ENCODE data around the gene INSIG1.

INSIG1 gene

DNA sequence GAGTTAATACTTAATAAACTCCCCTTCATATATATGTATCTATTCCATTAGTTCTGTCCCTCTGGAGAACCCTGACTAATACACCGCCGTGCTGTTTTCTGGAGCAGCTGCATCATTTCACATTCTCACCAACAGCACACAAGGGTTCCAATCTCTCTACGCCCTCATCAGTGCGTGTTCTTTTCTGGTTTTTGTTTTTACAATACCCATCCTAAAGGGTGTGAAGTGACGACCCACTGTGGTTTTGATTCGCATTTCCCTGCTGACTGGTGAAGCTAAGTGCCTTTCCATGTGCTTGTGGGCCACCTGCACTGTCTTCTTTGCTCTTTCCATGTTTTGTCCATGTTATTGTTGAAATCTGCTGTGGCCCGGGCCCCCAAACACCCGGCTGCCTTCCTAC is 11.0 kb upstream of the INSIG1 start:
- no peak for DNase-seq

DNA sequence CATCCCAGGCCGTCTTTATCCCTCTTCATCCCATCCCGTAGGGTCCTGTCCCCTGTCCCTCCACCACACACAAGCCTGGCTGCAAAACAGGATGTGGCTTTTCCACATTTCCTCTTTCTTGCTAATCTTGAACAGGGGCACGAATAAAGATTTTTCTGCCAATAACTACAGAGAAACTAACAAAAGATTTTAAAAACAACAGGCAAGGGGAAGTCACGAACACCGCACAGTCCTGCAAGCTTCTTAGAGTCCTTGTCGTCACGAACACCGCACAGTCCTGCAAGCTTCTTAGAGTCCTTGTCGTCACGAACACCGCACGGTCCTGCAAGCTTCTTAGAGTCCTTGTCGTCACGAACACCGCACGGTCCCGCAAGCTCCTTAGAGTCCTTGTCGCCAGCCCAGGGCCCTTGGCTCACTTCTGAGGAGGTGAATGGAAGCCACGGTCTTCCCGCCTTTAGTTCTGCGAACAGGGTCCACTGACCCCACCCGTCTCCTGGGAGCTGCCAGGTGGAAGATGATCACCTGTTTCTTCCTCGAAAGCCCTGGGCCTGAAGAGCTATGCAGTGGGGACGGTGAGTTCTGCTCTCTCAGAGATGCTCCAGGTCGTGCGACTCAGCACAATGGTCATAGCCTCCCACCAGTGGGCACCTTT is 10.3 kb upstream of the INSIG1 start:
- DNase-seq: no peak

DNA sequence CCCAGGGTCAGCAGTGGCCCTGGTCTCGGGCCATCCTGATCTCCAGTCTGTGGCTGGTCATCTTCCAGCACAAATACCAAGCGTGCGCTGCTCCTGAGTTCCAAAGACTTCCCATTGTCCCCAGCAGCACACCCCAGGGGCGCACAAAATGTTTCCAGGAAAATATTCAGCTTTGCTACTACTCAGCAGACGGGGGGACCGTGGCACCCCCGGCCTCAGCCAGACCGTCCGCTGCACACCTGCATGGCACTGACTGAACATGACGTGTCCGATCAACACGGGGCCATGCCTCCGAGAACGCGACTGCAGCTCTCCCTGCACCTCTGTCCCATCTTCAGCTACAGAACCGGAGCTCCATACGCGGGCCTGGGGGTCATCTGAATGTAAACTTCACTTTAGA is 9.6 kb upstream of the INSIG1 start:
- no peak for DNase-seq

DNA sequence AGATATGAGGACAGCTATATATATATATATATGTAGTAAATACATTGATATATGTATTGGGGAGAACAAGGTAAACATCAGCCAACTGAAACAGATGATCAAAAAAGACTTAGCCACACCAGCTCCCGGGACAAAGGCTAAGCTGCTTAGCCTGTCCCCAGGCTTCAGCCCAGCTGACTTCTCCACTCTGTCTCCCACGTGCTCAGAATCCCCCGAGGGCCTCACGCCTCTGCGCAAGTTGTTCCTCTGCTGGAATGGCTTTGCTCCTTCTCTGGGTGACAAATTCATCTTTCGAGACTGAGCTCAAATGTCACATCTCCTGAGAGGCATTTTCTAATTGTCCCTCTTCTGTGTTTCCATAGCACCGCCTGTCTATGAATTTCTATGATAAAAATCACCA is 8.6 kb upstream of the INSIG1 start:
- DNase-seq: no peak

DNA sequence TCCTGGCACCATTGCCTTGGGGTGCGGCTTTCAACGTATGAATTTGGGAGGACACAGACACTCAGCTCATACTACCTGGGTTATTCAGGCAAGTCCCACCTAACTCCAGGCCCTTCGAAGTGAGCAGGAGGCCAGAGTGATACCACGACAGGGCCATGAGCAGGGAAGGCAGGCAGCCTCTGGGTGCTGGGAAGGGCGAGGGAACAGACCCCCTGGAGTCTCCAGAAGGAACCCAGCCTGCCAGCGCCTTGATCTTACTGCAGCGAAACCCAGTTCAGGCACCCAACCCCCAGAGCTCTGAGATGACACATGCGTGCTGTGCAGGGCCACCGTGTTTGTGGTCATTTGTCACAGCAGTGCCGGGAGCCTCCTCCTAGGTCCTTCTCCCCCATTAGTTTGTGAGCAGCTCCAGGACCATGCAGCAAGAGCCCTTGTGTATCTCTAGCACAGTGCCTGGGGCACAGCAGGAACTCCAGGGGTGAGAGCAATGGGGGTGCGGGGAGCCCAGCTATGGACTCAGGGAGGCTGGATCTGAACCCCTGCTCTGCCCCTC is 7.7 kb upstream of the INSIG1 start:
- no peak for DNase-seq

DNA sequence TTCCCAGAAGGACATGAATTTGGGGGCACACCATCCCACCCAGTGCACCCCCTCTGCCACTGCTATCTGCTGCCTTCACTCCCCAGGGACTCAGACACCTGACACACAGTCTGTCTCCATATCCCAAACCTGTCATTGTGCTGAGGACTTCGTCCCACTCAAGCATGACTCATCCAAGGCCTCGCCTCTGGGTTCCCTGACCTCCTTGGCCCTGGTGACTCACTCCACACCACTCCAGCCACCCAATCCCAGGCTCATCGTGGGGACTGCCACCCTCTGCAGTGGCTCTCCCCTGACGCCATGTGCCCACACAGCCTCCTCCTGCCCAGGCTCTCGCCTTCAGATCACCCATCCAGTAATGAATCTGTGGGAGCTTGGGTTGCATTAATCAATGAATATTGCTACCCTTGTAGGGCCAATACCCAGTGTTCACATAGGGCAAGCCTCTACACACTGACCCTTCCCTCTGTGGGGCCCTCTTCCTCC is 6.6 kb upstream of the INSIG1 start:
- no peak for DNase-seq

DNA sequence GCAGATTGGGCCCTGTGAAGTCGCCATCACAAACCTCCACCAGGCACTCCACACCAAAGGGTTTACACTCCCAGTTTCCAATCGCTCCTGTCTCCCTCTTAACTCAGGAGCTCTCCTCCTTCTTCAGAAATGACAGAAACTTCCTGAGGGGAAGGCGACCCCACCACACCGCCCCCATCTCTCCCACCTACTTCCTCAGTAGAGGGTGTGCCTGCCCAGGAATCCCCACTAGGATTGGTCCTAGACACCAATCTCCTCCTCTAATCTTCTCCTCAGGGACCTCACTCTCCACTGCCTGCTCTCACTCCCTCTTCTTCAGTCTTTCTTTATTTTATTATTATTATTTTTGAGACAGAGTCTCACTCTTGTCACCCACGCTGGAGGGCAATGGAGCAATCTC is 5.9 kb upstream of the INSIG1 start:
- DNase-seq: no peak

DNA sequence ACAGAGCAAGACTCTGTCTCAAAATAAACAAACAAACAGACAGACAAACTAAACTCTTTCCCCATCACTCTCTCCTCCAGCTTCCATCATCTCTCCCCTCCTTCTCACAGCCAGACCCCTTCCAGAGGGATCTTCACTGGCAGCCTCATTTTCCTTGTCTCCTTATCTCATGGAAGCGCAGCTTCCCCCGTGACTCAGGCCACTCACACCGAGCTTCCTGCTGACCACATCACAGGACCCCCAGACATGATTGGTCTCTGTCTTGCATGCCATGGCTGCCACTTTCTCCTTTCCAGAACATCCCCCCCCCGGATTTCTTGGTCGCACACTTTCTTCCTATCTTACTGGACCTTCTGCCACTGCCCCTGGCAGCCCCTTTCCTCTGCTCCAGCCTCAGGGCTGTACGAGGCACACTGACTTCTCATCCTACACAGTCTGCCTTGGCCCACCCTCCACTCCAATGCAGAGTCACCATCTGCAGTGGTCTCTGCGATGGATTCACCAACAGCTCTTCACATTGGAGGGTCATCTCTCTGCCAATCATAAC is 4.9 kb upstream of the INSIG1 start:
- DNase-seq: no peak

DNA sequence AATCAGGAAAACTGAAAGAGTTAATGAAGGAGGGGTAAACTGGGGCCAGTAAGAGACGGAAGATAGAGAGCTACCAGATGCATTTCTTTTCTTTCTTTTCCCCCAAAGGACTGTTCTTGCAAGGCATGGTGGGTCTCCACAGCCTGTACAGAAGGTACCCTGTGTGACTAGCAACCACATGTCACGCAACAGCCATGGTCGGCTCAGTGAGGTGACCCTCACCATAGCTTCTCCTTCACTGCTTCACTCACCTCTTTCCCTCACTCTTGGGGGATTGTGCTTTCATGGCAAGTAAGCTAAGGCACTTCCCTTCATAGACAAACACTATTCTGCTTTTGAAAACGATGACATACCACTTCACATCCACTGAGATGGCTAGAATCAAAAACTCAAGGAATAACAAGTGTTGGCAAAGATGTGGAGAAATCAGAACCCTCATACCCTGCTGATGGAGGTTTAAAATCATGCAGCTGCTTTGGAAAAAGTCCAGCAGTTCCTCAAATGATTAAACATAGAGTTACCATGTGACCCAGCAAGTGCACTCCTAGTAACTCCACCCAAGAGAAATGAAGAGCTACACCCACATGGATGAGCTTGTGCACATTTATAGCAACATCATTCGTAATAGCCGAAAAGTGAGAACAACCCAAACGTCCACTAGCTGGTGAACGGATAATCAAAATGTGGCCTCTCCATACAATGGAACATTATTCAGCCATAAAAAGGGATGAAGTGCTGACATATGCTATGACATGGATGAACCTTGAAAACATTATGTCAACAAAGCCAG is 3.8 kb upstream of the INSIG1 start:
- no peak for DNase-seq

DNA sequence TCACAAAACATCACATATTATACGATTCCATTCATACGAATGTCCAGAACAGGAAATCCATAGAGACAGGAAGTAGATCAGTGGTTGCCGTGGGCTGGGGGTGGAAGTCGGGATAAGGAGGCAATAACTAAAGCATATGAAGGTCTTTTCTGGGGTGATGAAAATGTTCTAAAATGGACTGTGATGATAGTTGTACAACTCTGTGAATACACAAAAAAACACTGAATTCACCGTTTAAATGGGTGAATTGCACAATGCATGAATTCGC is 3.2 kb upstream of the INSIG1 start:
- DNase-seq: no peak

DNA sequence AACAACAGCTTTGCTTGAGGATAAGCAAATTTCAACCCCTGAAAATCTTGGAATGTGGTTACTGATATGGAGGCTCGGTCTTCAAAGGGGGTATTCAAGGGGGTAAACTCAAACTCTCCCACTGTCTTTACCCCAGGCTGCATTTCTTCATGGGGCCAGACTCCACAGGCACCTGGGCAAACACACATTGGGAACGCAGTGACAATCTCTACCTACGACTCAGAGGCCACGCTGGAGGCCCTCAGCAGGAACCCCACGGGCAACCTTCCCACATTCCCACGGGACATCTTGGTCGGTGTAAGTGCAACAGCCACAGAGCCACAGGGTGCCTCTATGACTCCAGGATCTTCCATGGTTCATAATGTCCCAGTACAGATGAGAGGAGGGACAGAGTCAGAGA is 2.2 kb upstream of the INSIG1 start:
- no peak for DNase-seq

DNA sequence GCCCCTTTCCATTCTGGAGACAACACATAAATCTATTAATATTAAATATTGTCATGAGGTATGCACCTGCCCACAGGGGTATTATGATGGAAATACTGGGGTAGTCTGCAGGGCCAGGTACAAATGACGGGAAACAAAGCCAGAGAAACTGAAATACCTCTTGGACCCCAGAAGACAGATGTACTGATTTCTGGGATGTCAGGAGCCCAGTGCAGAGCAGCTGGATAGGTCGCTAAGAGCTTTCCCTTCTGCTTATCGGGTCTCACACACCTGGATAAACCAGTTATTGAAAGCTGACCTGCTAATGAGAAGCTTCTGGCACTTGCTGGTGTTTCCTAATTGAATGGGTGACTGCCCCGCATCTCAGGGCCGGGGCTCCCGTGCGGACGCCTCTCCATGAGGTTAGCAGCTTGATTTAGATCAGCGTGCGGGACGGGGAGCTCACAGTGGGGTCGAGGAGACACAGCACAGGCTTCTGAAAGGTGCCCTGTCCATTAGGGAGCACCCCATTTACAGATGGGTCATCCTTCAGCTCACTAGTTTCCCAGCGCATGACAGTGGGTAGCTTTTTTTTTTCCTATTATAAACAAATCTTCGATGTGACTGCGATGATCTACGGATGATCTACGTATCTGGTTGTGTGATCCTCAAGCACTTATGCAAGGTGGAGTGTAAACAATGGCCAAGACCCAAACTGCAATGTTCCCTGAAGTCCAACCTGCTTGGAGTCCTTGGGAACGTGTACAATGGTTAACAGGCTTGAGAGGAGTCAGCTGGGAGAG is 1.5 kb upstream of the INSIG1 start:
- DNase-seq: no peak

DNA sequence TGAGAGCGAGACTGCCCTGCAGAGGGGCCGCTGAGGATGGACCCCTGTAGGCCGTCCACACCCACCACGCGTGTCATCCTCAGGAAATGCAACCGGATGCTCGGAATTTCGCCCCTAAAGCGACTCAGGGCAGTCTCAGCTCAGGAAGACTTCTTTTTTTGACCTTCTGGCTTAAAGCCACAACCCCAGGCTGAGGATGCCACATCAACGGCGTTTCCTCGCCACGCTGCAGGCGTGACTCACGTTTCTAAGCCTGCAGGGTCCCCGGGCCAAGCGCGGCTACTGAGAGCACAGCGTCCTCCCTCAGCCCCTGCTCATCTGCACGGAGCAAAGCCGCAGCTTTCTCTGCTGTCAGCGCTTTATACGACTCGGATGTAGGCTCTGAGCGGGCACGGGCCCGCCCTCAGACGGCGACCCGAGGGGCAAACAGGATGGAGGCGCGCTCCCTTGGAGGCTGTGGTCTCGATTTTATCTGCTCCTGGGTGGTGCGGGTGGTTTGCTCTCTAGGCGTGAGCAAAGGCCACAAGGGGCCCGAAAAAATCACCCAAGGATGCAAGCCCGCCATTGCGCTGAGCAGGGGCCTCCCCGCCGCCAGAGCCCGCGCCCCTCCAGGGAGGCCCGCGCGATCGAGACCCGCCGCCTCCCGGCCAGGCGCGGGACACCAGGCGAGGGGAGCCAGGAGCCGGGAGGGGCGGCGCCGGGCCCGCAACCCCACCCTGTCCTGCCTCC is 726 bp upstream of the INSIG1 start:
- peak; percentile 78 for DNase-seq

DNA sequence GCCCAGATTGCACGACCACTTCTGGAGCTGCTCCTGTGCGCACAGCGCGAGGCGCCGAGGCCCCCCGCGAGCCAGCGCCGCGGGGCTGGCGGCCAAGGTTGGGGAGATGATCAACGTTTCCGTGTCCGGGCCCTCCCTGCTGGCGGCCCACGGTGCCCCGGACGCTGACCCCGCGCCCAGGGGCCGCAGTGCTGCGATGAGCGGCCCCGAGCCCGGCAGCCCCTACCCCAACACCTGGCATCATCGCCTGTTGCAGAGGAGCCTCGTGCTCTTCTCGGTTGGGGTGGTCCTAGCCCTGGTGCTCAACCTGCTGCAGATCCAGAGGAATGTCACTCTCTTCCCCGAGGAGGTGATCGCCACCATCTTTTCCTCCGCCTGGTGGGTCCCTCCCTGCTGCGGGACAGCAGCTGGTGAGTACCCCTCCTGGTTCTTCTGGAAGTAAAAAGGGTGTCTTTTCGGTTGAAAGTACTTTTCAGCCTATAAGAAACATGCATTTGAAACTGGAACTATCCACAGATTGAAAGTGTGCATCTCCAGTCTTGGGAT is 683 bp downstream of the INSIG1 start:
- no peak for DNase-seq

DNA sequence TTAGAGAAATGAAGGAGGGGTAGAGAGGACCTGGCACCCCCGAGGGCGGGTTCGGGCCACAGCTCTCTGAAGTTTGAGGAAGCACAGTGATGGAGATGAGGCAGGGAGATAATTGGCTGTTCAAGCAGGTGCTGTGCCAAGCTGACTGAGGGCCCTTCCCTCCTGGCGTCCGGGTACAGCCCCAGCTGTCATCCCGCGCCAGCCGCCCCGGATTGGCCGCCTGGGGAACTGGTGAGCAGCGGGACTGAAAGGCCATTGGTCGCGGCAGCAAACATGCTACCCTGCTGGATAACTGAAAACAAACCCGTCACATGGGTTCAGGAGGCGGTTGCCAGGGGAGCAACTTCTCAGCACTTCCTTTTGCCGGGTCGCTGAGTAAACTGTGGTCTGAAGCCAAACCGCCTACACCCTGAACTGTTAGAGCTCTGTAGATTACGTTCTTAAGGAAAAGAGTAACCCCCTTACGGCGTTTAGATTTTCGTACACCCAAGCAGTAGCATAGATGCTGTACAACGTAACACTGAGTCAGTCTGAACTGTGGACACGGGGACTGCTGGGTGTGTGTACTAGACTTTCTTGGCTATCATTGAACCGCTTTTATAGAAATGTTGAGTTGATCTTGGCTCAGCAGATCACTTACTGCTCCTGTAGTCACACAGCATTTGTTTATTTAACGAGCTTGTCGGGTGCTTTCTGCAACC is 1.3 kb downstream of the INSIG1 start:
- peak; percentile 93 for DNase-seq

DNA sequence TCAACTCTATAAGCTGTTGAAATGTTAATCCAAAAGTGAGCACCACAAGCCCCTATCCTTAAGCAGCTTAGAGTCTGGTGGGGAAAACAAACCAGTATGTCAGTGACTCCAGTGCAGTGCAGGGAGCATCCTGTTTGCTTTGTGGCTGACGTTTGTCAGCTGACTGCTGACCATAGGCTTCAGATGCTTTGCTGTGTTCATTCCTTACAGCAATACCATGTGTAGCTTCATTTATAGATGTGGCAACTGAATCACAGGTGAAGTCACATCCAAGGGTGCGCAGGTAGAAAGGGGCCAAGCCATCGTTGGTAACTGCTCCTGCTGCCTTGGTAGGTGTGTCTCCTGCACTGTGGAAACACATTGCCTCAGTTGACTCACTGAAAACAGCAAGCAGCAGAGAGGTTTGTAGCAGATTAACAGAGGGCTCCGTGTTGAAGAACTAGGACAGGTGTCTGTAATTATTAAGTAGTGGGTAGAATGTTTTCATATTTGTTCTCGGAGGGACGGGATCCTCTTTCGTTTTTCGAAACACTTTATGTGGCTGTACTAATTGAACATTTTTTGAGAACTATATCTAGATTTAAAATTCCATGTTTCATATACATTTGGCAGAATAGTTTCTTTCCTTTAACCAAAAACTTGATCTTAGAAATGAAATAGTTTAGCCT is 2.0 kb downstream of the INSIG1 start:
- no peak for DNase-seq

DNA sequence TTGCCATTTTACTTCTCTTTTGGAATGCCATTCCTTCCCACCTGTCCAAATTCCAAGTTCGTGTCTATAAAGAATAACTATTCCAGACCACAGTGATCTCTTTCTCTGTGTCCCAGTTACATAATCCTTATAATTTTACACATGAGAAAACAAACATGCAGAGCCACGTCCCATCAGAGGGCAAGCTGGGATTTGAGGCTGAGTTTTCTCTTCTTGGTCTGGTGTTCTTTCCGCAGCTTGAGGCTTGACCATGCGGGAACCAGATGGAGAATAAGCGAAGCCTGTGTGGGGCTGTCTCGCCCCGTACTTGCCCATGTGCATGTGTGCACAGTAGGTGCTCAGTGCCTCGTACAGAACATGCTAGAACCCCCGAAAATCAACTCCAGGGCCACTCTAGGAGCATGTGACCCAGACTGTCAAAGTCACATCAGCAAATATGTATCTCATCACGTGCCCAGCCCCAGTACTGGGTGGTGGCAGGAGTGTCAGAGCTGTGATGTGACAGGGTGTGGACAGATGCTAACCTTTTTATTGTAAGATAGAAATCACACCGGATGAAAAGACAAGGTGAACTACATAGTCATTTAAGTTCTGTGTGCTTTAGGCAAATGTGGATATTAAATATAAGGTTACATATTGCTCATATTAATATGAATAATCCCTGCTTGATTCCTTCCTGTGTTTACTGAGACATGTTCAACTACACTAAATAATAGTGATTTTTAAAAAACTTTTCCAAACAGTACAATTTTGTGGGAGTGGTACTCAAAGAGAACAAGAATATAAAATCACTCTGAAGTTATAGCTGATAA is 3.2 kb downstream of the INSIG1 start:
- DNase-seq: no peak

DNA sequence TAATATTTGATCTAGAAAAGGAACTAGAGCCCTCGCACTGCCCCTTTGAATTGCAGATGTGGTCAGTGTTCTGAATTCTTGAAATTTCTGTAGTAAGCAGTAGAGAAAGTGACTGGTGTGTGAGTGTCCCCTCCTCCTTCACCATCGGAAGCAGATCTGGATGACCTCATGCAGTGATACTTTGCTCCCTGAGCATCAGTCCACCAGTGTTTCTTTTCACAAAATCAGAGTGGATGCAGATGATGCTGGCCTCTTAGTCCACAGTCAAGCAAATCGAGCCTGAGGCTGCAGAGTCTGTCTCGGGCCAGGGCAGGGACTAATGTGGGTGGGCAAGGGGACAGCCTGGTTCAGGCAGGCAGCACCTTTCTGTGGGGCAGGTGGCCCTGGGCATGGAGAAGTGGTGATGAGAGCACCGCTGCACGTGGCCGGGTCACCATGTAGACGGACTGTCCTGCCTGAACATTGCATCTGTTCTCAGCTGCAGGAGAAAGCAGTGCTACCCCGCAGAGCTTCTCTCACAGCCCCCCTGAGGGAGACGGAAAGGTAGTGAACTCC is 5.4 kb downstream of the INSIG1 start:
- no peak for DNase-seq

DNA sequence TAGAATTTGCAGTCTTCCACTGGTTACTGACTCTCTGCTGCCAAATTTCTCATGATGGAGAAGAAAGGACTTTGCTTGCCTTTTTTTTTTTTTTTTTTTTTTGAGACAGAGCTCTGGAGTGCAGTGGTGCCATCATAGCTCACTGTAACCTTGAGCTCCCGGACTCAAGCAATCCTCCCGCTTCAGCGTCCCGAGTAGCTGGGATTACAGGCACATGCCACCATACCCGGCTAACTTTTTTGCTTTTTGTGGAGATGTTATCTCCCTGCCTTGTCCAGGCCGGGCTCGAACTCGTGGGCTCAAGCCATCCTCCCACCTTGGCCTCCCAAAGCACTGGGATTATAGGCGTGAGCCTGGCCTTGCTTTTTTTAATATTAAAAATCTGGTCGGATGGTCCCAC is 6.2 kb downstream of the INSIG1 start:
- no peak for DNase-seq
